GM12878 (cell line): Measurements from ENCODE around the gene MEF2C. TPM values are rescaled to one million over a fixed set of nuclear protein-coding genes. Genes with fewer than 3 reads are reported as not detected.
A peak's percentile ranks its signal among the peaks of the same experiment; 100 is the strongest.

Source experiments
- ATAC-seq: fragments of 200-7000 bp; cut with Tn5 transposase; 3 replicates; pipeline ENCODE4 v1.9.1; 2020; ENCODE audit warnings: mild to moderate bottlenecking, moderate library complexity
- BruUV-seq: library from RNA; stranded (reverse); fragments of 400-500 nt; replicated peaks from 2 replicates; lab custom pipeline; 2021; lab: Mats Ljungman, UMichigan
- CTCF ChIA-PET: fragments of 300-600 bp; sonication (Branson Sonifier 250); formaldehyde crosslinking; extraction: SDS; loops from one replicate; lab custom pipeline; 2021; ENCODE audit warnings: inconsistent platforms; lab: Yijun Ruan, JAX
- POLR2A ChIA-PET: fragments of 350-600 bp; formaldehyde crosslinking; extraction: SDS; loops from one replicate; lab custom pipeline; 2021; ENCODE audit warnings: inconsistent platforms; lab: Charles Lee
- RAD21 ChIA-PET: fragments of 300-600 bp; sonication (Branson Sonifier 250); formaldehyde crosslinking; loops from one replicate; lab custom pipeline; 2023; ENCODE audit warnings: antibody characterized with exemption; ENCODE audit not compliant: unreplicated experiment; lab: Charles Lee
- SMC1A ChIA-PET: fragments of 300-600 bp; sonication (Branson Sonifier 250); formaldehyde crosslinking; loops from one replicate; lab custom pipeline; 2023; ENCODE audit not compliant: unreplicated experiment, uncharacterized antibody; lab: Charles Lee
- DNase-seq: peaks from one replicate; pipeline ENCODE4 v3.0.0-alpha.2; 2011; ENCODE audit warnings: low read depth, low spot score
- FAIRE-seq: peaks from 3 replicates; lab custom pipeline; 2011; peaks lifted over from hg19 to GRCh38; lab: Jason Lieb, UNC
- H2AFZ ChIP-seq: 2 replicates; pipeline ENCODE4 v1.6.0; 2011; ENCODE audit warnings: low read depth, low read length, control low read depth; ENCODE audit not compliant: control insufficient read depth
- H3K27ac ChIP-seq: 2 replicates; pipeline ENCODE4 v1.5.1; 2011; ENCODE audit warnings: control low read depth; ENCODE audit not compliant: control insufficient read depth, insufficient read depth
- H3K27me3 ChIP-seq, 2 experiments: replicated peaks in 1 of 2; 2 replicates each; pipeline versions ENCODE4 v1.6.0 to v1.6.1; 2011; ENCODE audit warnings: low read length in 1 of 2; ENCODE audit not compliant: control insufficient read depth in 2 of 2, insufficient read depth in 2 of 2
- H3K36me3 ChIP-seq, 2 experiments: 2 replicates each; pipeline ENCODE4 v1.5.1; 2011; ENCODE audit warnings: low read length in 1 of 2; ENCODE audit not compliant: control insufficient read depth in 2 of 2, insufficient read depth in 2 of 2
- H3K4me1 ChIP-seq: 2 replicates; pipeline ENCODE4 v1.6.1; 2011; ENCODE audit warnings: mild to moderate bottlenecking, low read length, moderate library complexity, mixed read lengths; ENCODE audit not compliant: control insufficient read depth, insufficient read depth
- H3K4me2 ChIP-seq: 2 replicates; pipeline ENCODE4 v1.6.0; 2011; ENCODE audit warnings: control low read depth; ENCODE audit not compliant: control insufficient read depth, insufficient read depth
- H3K4me3 ChIP-seq: fragments of 200-600 bp; sonication (generic); 2 replicates; pipeline ENCODE4 v1.5.1; 2016
- H3K79me2 ChIP-seq: 2 replicates; pipeline ENCODE4 v1.6.0; 2011; ENCODE audit warnings: low read length; ENCODE audit not compliant: control insufficient read depth, insufficient read depth
- H3K9ac ChIP-seq: 2 replicates; pipeline ENCODE4 v1.8.0; 2011; ENCODE audit warnings: low read length, control low read depth, mixed read lengths; ENCODE audit not compliant: control insufficient read depth, insufficient read depth
- H3K9me3 ChIP-seq: replicated peaks from 3 replicates; pipeline ENCODE4 v1.5.1; 2011; ENCODE audit warnings: mild to moderate bottlenecking, low read length; ENCODE audit not compliant: control insufficient read depth, insufficient read depth
- H4K20me1 ChIP-seq: 2 replicates; pipeline ENCODE4 v1.6.0; 2011; ENCODE audit not compliant: control insufficient read depth, insufficient read depth
- DPF2 ChIP-seq: fragments of 450-650 bp; IDR thresholded peaks from 2 replicates; pipeline ENCODE4 v1.6.1; 2017; ENCODE audit warnings: mild to moderate bottlenecking
- E2F4 ChIP-seq: IDR thresholded peaks from 2 replicates; pipeline ENCODE4 v1.6.1; 2012; ENCODE audit warnings: low read depth, low read length, improper control_type of control experiment
- HSF1 ChIP-seq: fragments of 150-350 bp; IDR thresholded peaks from 2 replicates; pipeline ENCODE4 v1.6.1; 2014; ENCODE audit warnings: mild to moderate bottlenecking, low read depth, low read length
- MYC ChIP-seq: IDR thresholded peaks from 2 replicates; pipeline ENCODE4 v1.6.1; 2011; ENCODE audit warnings: mild to moderate bottlenecking, low read length, moderate library complexity, inconsistent platforms; ENCODE audit not compliant: insufficient read depth, insufficient replicate concordance, insufficient read length, severe bottlenecking
- RELB ChIP-seq: fragments of 450-650 bp; IDR thresholded peaks from 2 replicates; pipeline ENCODE4 v1.6.1; 2017; ENCODE audit warnings: low read depth, mild to moderate bottlenecking, moderate library complexity
- ZBTB4 ChIP-seq: fragments of 450-650 bp; formaldehyde crosslinking; IDR thresholded peaks from 2 replicates; pipeline ENCODE4 v1.4.0; 2022; ENCODE audit warnings: mild to moderate bottlenecking, moderate library complexity
- ZNF687 ChIP-seq: fragments of 450-650 bp; IDR thresholded peaks from 2 replicates; pipeline ENCODE4 v1.6.1; 2017; ENCODE audit warnings: mild to moderate bottlenecking, moderate library complexity
- ZZZ3 ChIP-seq: IDR thresholded peaks from 2 replicates; pipeline ENCODE4 v1.6.1; 2011; ENCODE audit warnings: low read depth; ENCODE audit not compliant: control insufficient read depth, insufficient read length
- WGBS: methylation state at CpG from one replicate; pipeline ENCODE4 v1.1.6; 2016; ENCODE audit warnings: low lambda C conversion rate; ENCODE audit not compliant: insufficient replicate concordance, insufficient coverage; ENCODE audit errors: missing lambda C conversion rate; 5-methylcytosine and 5-hydroxymethylcytosine counted together
- in situ Hi-C: fragments of 300-500 bp; cut with MboI; formaldehyde crosslinking; loops from 9 replicates; pipeline ENCODE4 v1.14.3; 2018; ENCODE audit warnings: mixed read lengths
- intact Hi-C: fragments of 100-400 bp; cut with micrococcal nuclease; formaldehyde crosslinking; loops from one replicate; pipeline ENCODE4 v1.14.2; 2022; ENCODE audit not compliant: unreplicated experiment
- polyA plus RNA-seq, 11 experiments: library from polyadenylated mRNA; depleted of rRNA in 4 of 11; unstranded in 6 of 11; stranded (reverse) in 5 of 11; fragments of >200 nt; fragmentation: Nextera tagmentation in 4 of 11; fragmentation: Illumina TruSeq in 1 of 11; extraction: Ambion mirVana in 4 of 11; extraction: Trizol in 1 of 11; gene quantifications; 1 replicate in 1 of 11; 2 replicates in 10 of 11; pipeline versions ENCODE4 v1.2.1 to v1.2.3, GENCODE V29; 2011 to 2016; ENCODE audit warnings: inconsistent platforms in 2 of 11, missing spikeins in 2 of 11, low read depth in 1 of 11
- total RNA-seq, 4 experiments: library from RNA; depleted of rRNA in 3 of 4; stranded (reverse); fragments of >200 nt in 3 of 4; fragmentation: Illumina TruSeq in 1 of 4; extraction: Trizol in 1 of 4; gene quantifications; 2 replicates each; pipeline versions ENCODE4 v1.2.1 to v1.2.3, GENCODE V29; 2013 to 2021

The MEF2C gene
- total and polyA plus RNA-seq, 10 of the 15 experiments (the other 5 are each of a cell fraction or from before 2014, with no cell fraction given), result 104 to 225 (median 180) TPM

GRCh38 chr5:88829054-88829453, 53.9 kb downstream of the MEF2C start:
- in situ Hi-C loops (loop anchor here (10.0 kb wide), 1 partner anchor 94 kb away; no protein-coding TSS in a partner anchor), intact Hi-C loops (loop anchor here (5.0 to 10.0 kb wide), 6 partner anchors 238 to 1436 kb away; no protein-coding TSS in a partner anchor)
- CTCF ChIA-PET, result interaction anchor here (0.6 to 3.6 kb wide), 11 partner anchors 9 to 901 kb away, joined by 3 to 37 read pairs (median 6); no protein-coding TSS in a partner anchor
- Histone ChIP-seq H3K4me3 (peak overlapping the region; percentile 48; the same call in 1 of the 2 replicates), H3K79me2 (peaks cover 99% of the 10 kb centered on the region), H3K27ac (peak overlapping the region; percentile 80), H3K9ac (peak overlapping the region; percentile 27), H3K4me1 (peaks cover 36% of the 10 kb centered on the region), H2AFZ (peak overlapping the region; percentile 6; the same call in 1 of the 2 replicates), H4K20me1 (no peaks in the 10 kb centered on the region), H3K27me3 (no peaks in the 10 kb centered on the region), H3K36me3 (0 out of 4 replicates have a peak, but pooled peaks cover 0 to 3% of the 10 kb centered on the region in 2 experiments), H3K4me2 (peak overlapping the region; percentile 87), H3K9me3 (no peaks in the 10 kb centered on the region)
- RAD21 ChIA-PET, result interaction anchor here (0.7 to 16.1 kb wide), 22 partner anchors 8 to 1332 kb away, joined by 3 to 594 read pairs (median 5); partner anchors contain the start of gene MEF2C
- SMC1A ChIA-PET, result interaction anchor here (0.7 to 24.1 kb wide), 31 partner anchors 8 to 901 kb away, joined by 3 to 591 read pairs (median 4); partner anchors contain the start of gene MEF2C
- POLR2A ChIA-PET, result interaction anchor here (0.9 to 3.8 kb wide), 13 partner anchors 8 to 241 kb away, joined by 3 to 39 read pairs (median 3); partner anchors contain the start of gene MEF2C
- peak; percentile 19 for ATAC-seq
- no peak for DNase-seq
- no TSS peak for BruUV-seq
- FAIRE-seq, result peak; percentile 62
- 0% methylated on average over 3 of the region's 3 CpGs for WGBS
- TF ChIP-seq DPF2, result no peak
- TF ChIP-seq HSF1, result no peak
- TF ChIP-seq RELB, result no peak
- TF ChIP-seq ZNF687, result peak; percentile 19; the same call in 1 of the 2 replicates
- TF ChIP-seq ZBTB4 (CRISPR knock-in tag), result no peak
- TF ChIP-seq MYC, result no peak
- no peak for TF ChIP-seq ZZZ3
- no peak for TF ChIP-seq E2F4
